22Rv1 (cell line): ENCODE results near the gene ANGPTL4.

Experiments used
- CTCF ChIP-seq: fragments of 450-650 bp; IDR thresholded peaks from 2 replicates; pipeline ENCODE4 v1.5.1; 2017; ENCODE audit warnings: mild to moderate bottlenecking
- ZFX ChIP-seq: fragments of 450-650 bp; IDR thresholded peaks from 2 replicates; pipeline ENCODE4 v1.6.1; 2017; ENCODE audit warnings: antibody characterized with exemption, borderline replicate concordance

DNA sequence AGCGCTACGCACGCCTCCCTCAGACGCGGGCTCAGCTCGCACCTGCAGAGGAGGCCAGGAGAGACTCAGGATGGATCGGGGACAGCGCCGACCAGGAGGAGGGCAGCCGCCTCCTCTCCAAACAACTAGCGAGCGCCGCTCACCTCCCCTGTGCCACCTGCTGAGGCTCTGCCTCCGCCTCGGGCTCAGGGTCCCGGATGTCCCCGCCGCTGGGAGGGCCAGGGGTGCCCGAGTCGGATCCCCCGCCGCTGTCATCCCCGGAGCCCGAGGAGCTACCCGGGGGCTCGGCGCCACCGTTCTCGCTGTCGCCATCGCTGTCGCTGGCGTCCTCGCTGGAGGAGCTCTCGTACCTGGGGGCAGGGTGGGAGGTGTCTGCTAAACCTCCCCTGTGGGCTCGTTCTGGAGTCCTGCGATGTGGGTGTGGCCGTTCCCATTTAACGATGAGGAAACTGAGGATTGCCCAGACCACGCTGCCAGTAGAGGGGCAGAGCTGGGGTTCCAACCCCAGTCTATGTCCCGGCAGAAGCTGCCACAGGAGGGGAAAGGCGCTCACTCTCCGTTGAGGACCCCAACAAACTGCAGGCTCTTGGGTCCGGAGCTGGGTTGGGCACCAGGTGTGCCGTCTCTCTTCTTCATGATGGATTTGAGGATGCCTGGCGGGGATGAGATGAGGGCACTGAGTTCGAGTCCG lies 30.0 kb upstream of the ANGPTL4 start:
- TF ChIP-seq CTCF (no peak), ZFX (no peak)
